LNCAP (cell line): ENCODE measurements around the gene TCL1A.

Source experiments
- CTCF ChIP-seq: fragments of 450-650 bp; IDR thresholded peaks from 2 replicates; pipeline ENCODE4 v1.5.1; 2017; ENCODE audit warnings: mild to moderate bottlenecking

TCL1A gene

GRCh38 chr14:95660651-95661515 lies 53.0 kb downstream of the TCL1A start:
- no peak for TF ChIP-seq CTCF

GRCh38 chr14:95659990-95660385 lies 53.9 kb downstream of the TCL1A start:
- TF ChIP-seq CTCF = no peak
